CD14-positive monocyte (primary cell): ENCODE measurements around the gene KISS1R. TPM values are rescaled to one million over a fixed set of nuclear protein-coding genes. Genes with fewer than 3 reads are reported as not detected.

Experiments used
- DNase-seq, 3 donors: peaks; one replicate each; pipeline ENCODE4 v3.0.0-alpha.2; 2011 to 2022
- H2AFZ ChIP-seq: 2 replicates; pipeline ENCODE4 v1.6.0; 2012; ENCODE audit warnings: mild to moderate bottlenecking, low read depth, low read length, inconsistent platforms; ENCODE audit not compliant: insufficient read depth, poor library complexity, severe bottlenecking
- H3K27ac ChIP-seq, 2 donors: 1 replicate in 1 of 2; 2 replicates in 1 of 2; pipeline ENCODE4 v1.5.1; 2012 to 2013; ENCODE audit warnings: low read length in 2 of 2, control low read depth in 1 of 2, inconsistent platforms in 1 of 2, low read depth in 1 of 2, mild to moderate bottlenecking in 1 of 2
- H3K27me3 ChIP-seq, 2 donors: one replicate each; pipeline versions ENCODE4 v1.6.0 to v1.6.1; 2011 to 2013; ENCODE audit warnings: low read length in 2 of 2; ENCODE audit not compliant: control insufficient read depth in 2 of 2, insufficient read depth in 2 of 2
- H3K36me3 ChIP-seq, 2 donors: replicated peaks in 1 of 2; 1 replicate in 1 of 2; 2 replicates in 1 of 2; pipeline versions ENCODE4 v1.5.1 to v1.6.1; 2012 to 2013; ENCODE audit warnings: low read length in 2 of 2, control low read depth in 1 of 2, inconsistent platforms in 1 of 2, mild to moderate bottlenecking in 1 of 2; ENCODE audit not compliant: insufficient read depth in 2 of 2, control insufficient read depth in 1 of 2
- H3K4me1 ChIP-seq, 2 donors: 1 replicate in 1 of 2; 2 replicates in 1 of 2; pipeline versions ENCODE4 v1.5.1 to v1.6.1; 2012 to 2013; ENCODE audit warnings: low read length in 2 of 2, control low read depth in 1 of 2, inconsistent platforms in 1 of 2, mild to moderate bottlenecking in 1 of 2, moderate library complexity in 1 of 2; ENCODE audit not compliant: insufficient read depth in 2 of 2, control insufficient read depth in 1 of 2
- H3K4me2 ChIP-seq: replicated peaks from 2 replicates; pipeline ENCODE3; 2012; ENCODE audit warnings: low read length, moderate library complexity, mild to moderate bottlenecking; ENCODE audit not compliant: poor library complexity, severe bottlenecking; ENCODE audit errors: extremely low read depth
- H3K4me3 ChIP-seq, 3 experiments: fragments of 200-600 bp in 1 of 3; sonication (generic) in 1 of 3; replicated peaks in 1 of 3; 1 replicate in 2 of 3; 2 replicates in 1 of 3; pipeline ENCODE4 v1.5.1; 2011 to 2013; ENCODE audit warnings: low read length in 3 of 3, mild to moderate bottlenecking in 3 of 3, control low read depth in 2 of 3, low read depth in 2 of 3, inconsistent platforms in 1 of 3, moderate library complexity in 1 of 3
- H3K79me2 ChIP-seq: 2 replicates; pipeline ENCODE4 v1.6.0; 2012; ENCODE audit warnings: mild to moderate bottlenecking, control low read depth, inconsistent platforms, low read length, moderate library complexity; ENCODE audit not compliant: insufficient read depth
- H3K9ac ChIP-seq: 2 replicates; pipeline ENCODE4 v1.6.0; 2017; ENCODE audit warnings: low read length, mild to moderate bottlenecking; ENCODE audit not compliant: insufficient read depth, poor library complexity, severe bottlenecking
- H3K9me3 ChIP-seq, 2 donors: replicated peaks in 1 of 2; 1 replicate in 1 of 2; 2 replicates in 1 of 2; pipeline versions ENCODE4 v1.5.1 to v1.6.1; 2012 to 2013; ENCODE audit warnings: low read length in 2 of 2, control low read depth in 1 of 2; ENCODE audit not compliant: control insufficient read depth in 1 of 2, insufficient read depth in 1 of 2
- H4K20me1 ChIP-seq: 2 replicates; pipeline ENCODE4 v1.6.0; 2012; ENCODE audit warnings: mild to moderate bottlenecking, low read length, control low read depth, moderate library complexity; ENCODE audit not compliant: insufficient read depth
- H3K27ac Mint-ChIP-seq, 7 donors: one replicate each; pipeline ENCODE4 v1.8.0; 2020; ENCODE audit warnings: mild to moderate bottlenecking in 7 of 7, mixed read lengths in 7 of 7, moderate library complexity in 6 of 7, inconsistent platforms in 2 of 7
- H3K27me3 Mint-ChIP-seq, 3 donors: one replicate each; pipeline ENCODE4 v1.8.0; 2021 to 2022; ENCODE audit warnings: low read depth in 3 of 3, mild to moderate bottlenecking in 3 of 3, mixed read lengths in 3 of 3, moderate library complexity in 3 of 3, inconsistent platforms in 1 of 3
- H3K36me3 Mint-ChIP-seq, 2 donors: one replicate each; pipeline ENCODE4 v1.8.0; 2020; ENCODE audit warnings: mixed read lengths in 2 of 2, inconsistent platforms in 1 of 2, mild to moderate bottlenecking in 1 of 2
- H3K4me1 Mint-ChIP-seq: one replicate; pipeline ENCODE4 v1.8.0; 2020; ENCODE audit warnings: mild to moderate bottlenecking, mixed read lengths
- H3K4me3 Mint-ChIP-seq, 2 donors: one replicate each; pipeline ENCODE4 v1.8.0; 2020; ENCODE audit warnings: mild to moderate bottlenecking in 2 of 2, mixed read lengths in 2 of 2, moderate library complexity in 1 of 2
- H3K9me3 Mint-ChIP-seq, 7 donors: one replicate each; pipeline ENCODE4 v1.8.0; 2020 to 2022; ENCODE audit warnings: mixed read lengths in 7 of 7, mild to moderate bottlenecking in 6 of 7, moderate library complexity in 6 of 7, inconsistent platforms in 2 of 7
- WGBS: methylation state at CpG from one replicate; pipeline ENCODE4 v1.1.5; 2013; ENCODE audit warnings: missing lambda C conversion rate; ENCODE audit not compliant: insufficient coverage; 5-methylcytosine and 5-hydroxymethylcytosine counted together
- intact Hi-C, 2 donors: fragments of 100-400 bp; cut with micrococcal nuclease; formaldehyde crosslinking; loops; one replicate each; pipeline versions ENCODE4 v1.15.0 to v1.15.1; 2023
- polyA plus RNA-seq, 3 donors: library from polyadenylated mRNA; depleted of rRNA in 1 of 3; unstranded in 2 of 3; stranded (reverse) in 1 of 3; fragments of 300-500 nt in 2 of 3; fragments of >200 nt in 1 of 3; fragmentation: Illumina TruSeq in 2 of 3; gene quantifications; 1 replicate in 2 of 3; 2 replicates in 1 of 3; pipeline ENCODE4 v1.2.3, GENCODE V29; 2012 to 2021
- TF ChIP-seq, protein P1 (sequence below): fragments of 200-600 bp; IDR thresholded peaks from one replicate; pipeline ENCODE4 v1.8.0; 2022; ENCODE audit warnings: antibody characterized with exemption, mild to moderate bottlenecking

KISS1R gene
- polyA plus RNA-seq, 3 donors: not detected

DNA sequence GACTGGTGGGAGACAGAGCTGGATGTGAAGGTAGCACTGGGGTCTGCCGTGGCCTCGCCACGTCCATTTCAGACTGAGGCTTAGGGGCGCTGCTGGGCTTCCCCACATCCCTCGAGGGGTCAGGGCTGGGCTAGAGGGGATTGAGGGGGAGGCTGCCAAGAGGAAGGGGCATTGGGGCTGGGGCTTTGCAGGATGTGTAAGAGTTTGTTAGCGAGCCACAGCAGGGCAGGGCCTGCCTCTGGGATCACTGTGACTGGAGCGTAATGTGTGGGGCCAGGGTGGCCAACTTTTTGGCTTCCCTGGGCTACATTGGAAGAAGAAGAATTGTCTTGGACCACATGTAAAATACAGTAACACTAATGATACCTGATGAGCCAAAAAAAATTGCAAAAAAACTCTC lies 22.8 kb downstream of the KISS1R start:
- H2AFZ ChIP-seq: no peak overlapping the region
- peaks cover 13 to 50% of the 10 kb centered on the region in 2 donors for H3K36me3 ChIP-seq
- H3K27me3 ChIP-seq: no peaks in the 10 kb centered on the region
- TF ChIP-seq, protein P1, sequence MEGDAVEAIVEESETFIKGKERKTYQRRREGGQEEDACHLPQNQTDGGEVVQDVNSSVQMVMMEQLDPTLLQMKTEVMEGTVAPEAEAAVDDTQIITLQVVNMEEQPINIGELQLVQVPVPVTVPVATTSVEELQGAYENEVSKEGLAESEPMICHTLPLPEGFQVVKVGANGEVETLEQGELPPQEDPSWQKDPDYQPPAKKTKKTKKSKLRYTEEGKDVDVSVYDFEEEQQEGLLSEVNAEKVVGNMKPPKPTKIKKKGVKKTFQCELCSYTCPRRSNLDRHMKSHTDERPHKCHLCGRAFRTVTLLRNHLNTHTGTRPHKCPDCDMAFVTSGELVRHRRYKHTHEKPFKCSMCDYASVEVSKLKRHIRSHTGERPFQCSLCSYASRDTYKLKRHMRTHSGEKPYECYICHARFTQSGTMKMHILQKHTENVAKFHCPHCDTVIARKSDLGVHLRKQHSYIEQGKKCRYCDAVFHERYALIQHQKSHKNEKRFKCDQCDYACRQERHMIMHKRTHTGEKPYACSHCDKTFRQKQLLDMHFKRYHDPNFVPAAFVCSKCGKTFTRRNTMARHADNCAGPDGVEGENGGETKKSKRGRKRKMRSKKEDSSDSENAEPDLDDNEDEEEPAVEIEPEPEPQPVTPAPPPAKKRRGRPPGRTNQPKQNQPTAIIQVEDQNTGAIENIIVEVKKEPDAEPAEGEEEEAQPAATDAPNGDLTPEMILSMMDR: no peak
- Mint-ChIP-seq H3K27me3 (peaks cover 0 to 1% (median 0%) of the 10 kb centered on the region in 3 donors), H3K9me3 (peaks cover 0 to 2% (median 0%) of the 10 kb centered on the region in 7 donors), H3K36me3 (peaks cover 31 to 63% of the 10 kb centered on the region in 2 donors), H3K4me3 (peak overlapping the region; percentile 62 to 77), H3K4me1 (peaks cover 46% of the 10 kb centered on the region), H3K27ac (peak overlapping the region; percentile 55 to 82 (median 76))
- H3K9me3 ChIP-seq: no peaks in the 10 kb centered on the region
- no peak overlapping the region for H3K9ac ChIP-seq
- H4K20me1 ChIP-seq: peaks cover 100% of the 10 kb centered on the region
- no peak for DNase-seq
- H3K79me2 ChIP-seq: peaks cover 100% of the 10 kb centered on the region
- H3K4me3 ChIP-seq: peak overlapping the region in 1 of 3 experiments; percentile 71
- H3K27ac ChIP-seq: peak overlapping the region; percentile 42 to 75
- WGBS: 100% methylated on average over 5 of the region's 7 CpGs
- H3K4me2 ChIP-seq: peak overlapping the region; percentile 78
- intact Hi-C loops: loop anchor here (2.0 kb wide), 1 partner anchor 13 kb away; the partner anchor contains the start of gene ARID3A (in 2 of the 2)
- H3K4me1 ChIP-seq: peaks cover 29 to 46% of the 10 kb centered on the region in 2 donors

- Histone ChIP-seq H3K79me2 (peaks cover 100% of the 10 kb centered on the region), H3K9ac (peak overlapping the region; percentile 60), H3K36me3 (peaks cover 19 to 50% of the 10 kb centered on the region in 2 donors), H3K4me1 (peaks cover 22 to 39% of the 10 kb centered on the region in 2 donors), H3K27me3 (no peaks in the 10 kb centered on the region), H3K27ac (peak overlapping the region; percentile 42 to 75), H3K4me2 (peak overlapping the region; percentile 78), H4K20me1 (peaks cover 100% of the 10 kb centered on the region), H3K9me3 (no peaks in the 10 kb centered on the region), H3K4me3 (peak overlapping the region; percentile 17 to 71 (median 21)), H2AFZ (no peak overlapping the region)
- peaks cover 34 to 67% of the 10 kb centered on the region in 2 donors for H3K36me3 Mint-ChIP-seq
- H3K27me3 Mint-ChIP-seq: peaks cover 0 to 1% (median 0%) of the 10 kb centered on the region in 3 donors
- WGBS: under 1% methylated on average over 64 of the region's 64 CpGs
- TF ChIP-seq, protein P1: peak; percentile 22
- peaks cover 0 to 2% (median 0%) of the 10 kb centered on the region in 7 donors for H3K9me3 Mint-ChIP-seq
- peak overlapping the region; percentile 56 to 82 (median 76) for H3K27ac Mint-ChIP-seq
- DNase-seq: peak; percentile 76 to 90 (median 90)
- peaks cover 43% of the 10 kb centered on the region for H3K4me1 Mint-ChIP-seq
- intact Hi-C loops: loop anchor here (2.0 kb wide), 1 partner anchor 14 kb away; the partner anchor contains the start of gene ARID3A (in 2 of the 2)
- peak overlapping the region; percentile 72 to 85 for H3K4me3 Mint-ChIP-seq
These were observed 23.6 kb downstream of the KISS1R start for GRCh38 chr19:940591-941291.
